ENCODE results near the gene APBA1. TPM values are rescaled to one million over a fixed set of nuclear protein-coding genes. Genes with fewer than 3 reads are reported as not detected.
"Not testable (repeated sequence)": the region's sequence is repeated elsewhere in the genome, so short reads cannot be mapped to it uniquely, and the experiment has no call there.

Gene APBA1
- total and polyA plus RNA-seq, 2 donors (not counting 1 experiment from before 2014, with no cell fraction given): 0.01 to 0.05 TPM

- 29% methylated on average over 1 of the region's 5 CpGs for WGBS (ENCODE audit: insufficient coverage)
- Histone ChIP-seq H2AFZ (ENCODE audit: insufficient read depth, low read depth, low read length, poor library complexity, severe bottlenecking) (no peak overlapping the region), H3K27me3 (replicated peaks in 1 of 4; ENCODE audit: control extremely low read depth in 1 of 4, control insufficient read depth in 3 of 4, insufficient read depth in 4 of 4, low read length in 3 of 4) (no peaks in the 10 kb centered on the region), H3K27ac (ENCODE audit: low read length in 2 of 2) (no peak overlapping the region), H3K79me2 (ENCODE audit: control insufficient read depth, insufficient read depth, low read length) (no peaks in the 10 kb centered on the region), H3K9me3 (ENCODE audit: control extremely low read depth in 1 of 3, control insufficient read depth in 2 of 3, insufficient read depth in 1 of 3, low read length in 2 of 3) (peaks cover 0 to 9% (median 0%) of the 10 kb centered on the region in 3 donors), H3K4me1 (ENCODE audit: control insufficient read depth in 2 of 2, insufficient read depth in 2 of 2, low read length in 2 of 2) (no peaks in the 10 kb centered on the region), H3K9ac (ENCODE audit: low read length) (no peak overlapping the region), H4K20me1 (ENCODE audit: control insufficient read depth, insufficient read depth, low read length, poor library complexity, severe bottlenecking) (no peaks in the 10 kb centered on the region), H3K4me3 (ENCODE audit: control extremely low read depth in 1 of 5, extremely low read depth in 1 of 5, insufficient read depth in 1 of 5, low read depth in 2 of 5, low read length in 4 of 5) (no peak overlapping the region), H3K36me3 (replicated peaks in 1 of 2; ENCODE audit: control extremely low read depth in 1 of 2, control insufficient read depth in 1 of 2, extremely low read depth in 1 of 2, insufficient read depth in 2 of 2, low read length in 1 of 2) (no peaks in the 10 kb centered on the region), H3K4me2 (replicated peaks; ENCODE audit: low read depth, low read length, poor library complexity, severe bottlenecking) (no peak overlapping the region)
- ATAC-seq (ENCODE audit: low read depth): no peak
- TF ChIP-seq EZH2 (IDR thresholded peaks at IDR 0.05; ENCODE audit: borderline replicate concordance, insufficient read depth, low read depth, low read length, poor library complexity, severe bottlenecking) (no peak), CTCF (IDR thresholded peaks at IDR 0.05) (no peak)
- DNase-seq: no peak
- Mint-ChIP-seq H3K27ac (no peak overlapping the region), H3K27me3 (peaks cover 23% of the 10 kb centered on the region), H3K4me3 (no peak overlapping the region), H3K9me3 (ENCODE audit: insufficient read depth) (peaks cover 3% of the 10 kb centered on the region), H3K4me1 (no peaks in the 10 kb centered on the region)
- ChIA-PET POLR2A (no interaction called here), CTCF (no interaction called here)
- intact Hi-C loops (cut with micrococcal nuclease): no loop called here
These were observed 229.7 kb downstream of the APBA1 start for GRCh38 chr9:69442486-69442885.

GRCh38 chr9:69440254-69440955 is 231.8 kb downstream of the APBA1 start:
- H3K36me3 ChIP-seq (replicated peaks in 1 of 2; ENCODE audit: control extremely low read depth in 1 of 2, control insufficient read depth in 1 of 2, extremely low read depth in 1 of 2, insufficient read depth in 2 of 2, low read length in 1 of 2); H3K4me1 Mint-ChIP-seq; CTCF ChIA-PET; H3K4me2 ChIP-seq (replicated peaks; ENCODE audit: low read depth, low read length, poor library complexity, severe bottlenecking); H3K4me1 ChIP-seq (ENCODE audit: control insufficient read depth in 2 of 2, insufficient read depth in 2 of 2, low read length in 2 of 2); H3K27me3 ChIP-seq (replicated peaks in 1 of 4; ENCODE audit: control extremely low read depth in 1 of 4, control insufficient read depth in 3 of 4, insufficient read depth in 4 of 4, low read length in 3 of 4); H3K4me3 Mint-ChIP-seq; DNase-seq; ATAC-seq (ENCODE audit: low read depth); intact Hi-C loops (cut with micrococcal nuclease); H3K27ac Mint-ChIP-seq; H3K9me3 Mint-ChIP-seq (ENCODE audit: insufficient read depth); H3K9me3 ChIP-seq (ENCODE audit: control extremely low read depth in 1 of 3, control insufficient read depth in 2 of 3, insufficient read depth in 1 of 3, low read length in 2 of 3); H3K79me2 ChIP-seq (ENCODE audit: control insufficient read depth, insufficient read depth, low read length); H3K27ac ChIP-seq (ENCODE audit: low read length in 2 of 2); H4K20me1 ChIP-seq (ENCODE audit: control insufficient read depth, insufficient read depth, low read length, poor library complexity, severe bottlenecking); H2AFZ ChIP-seq (ENCODE audit: insufficient read depth, low read depth, low read length, poor library complexity, severe bottlenecking); H3K9ac ChIP-seq (ENCODE audit: low read length); POLR2A ChIA-PET; H3K4me3 ChIP-seq (ENCODE audit: control extremely low read depth in 1 of 5, extremely low read depth in 1 of 5, insufficient read depth in 1 of 5, low read depth in 2 of 5, low read length in 4 of 5): not testable (repeated sequence)
- WGBS (ENCODE audit: insufficient coverage): 89% methylated on average over 11 of the region's 15 CpGs
- peaks cover 19% of the 10 kb centered on the region for H3K27me3 Mint-ChIP-seq

GRCh38 chr9:69439654-69440053 is 232.5 kb downstream of the APBA1 start:
- H3K9me3 Mint-ChIP-seq (ENCODE audit: insufficient read depth); H3K79me2 ChIP-seq (ENCODE audit: control insufficient read depth, insufficient read depth, low read length); H4K20me1 ChIP-seq (ENCODE audit: control insufficient read depth, insufficient read depth, low read length, poor library complexity, severe bottlenecking); H3K9ac ChIP-seq (ENCODE audit: low read length); H3K4me2 ChIP-seq (replicated peaks; ENCODE audit: low read depth, low read length, poor library complexity, severe bottlenecking); POLR2A ChIA-PET; H3K27me3 ChIP-seq (replicated peaks in 1 of 4; ENCODE audit: control extremely low read depth in 1 of 4, control insufficient read depth in 3 of 4, insufficient read depth in 4 of 4, low read length in 3 of 4); H3K4me3 Mint-ChIP-seq; H3K27ac Mint-ChIP-seq; intact Hi-C loops (cut with micrococcal nuclease); ATAC-seq (ENCODE audit: low read depth); H3K9me3 ChIP-seq (ENCODE audit: control extremely low read depth in 1 of 3, control insufficient read depth in 2 of 3, insufficient read depth in 1 of 3, low read length in 2 of 3); H2AFZ ChIP-seq (ENCODE audit: insufficient read depth, low read depth, low read length, poor library complexity, severe bottlenecking); DNase-seq; CTCF ChIA-PET; H3K4me1 ChIP-seq (ENCODE audit: control insufficient read depth in 2 of 2, insufficient read depth in 2 of 2, low read length in 2 of 2); H3K36me3 ChIP-seq (replicated peaks in 1 of 2; ENCODE audit: control extremely low read depth in 1 of 2, control insufficient read depth in 1 of 2, extremely low read depth in 1 of 2, insufficient read depth in 2 of 2, low read length in 1 of 2); H3K27ac ChIP-seq (ENCODE audit: low read length in 2 of 2); H3K4me1 Mint-ChIP-seq; H3K4me3 ChIP-seq (ENCODE audit: control extremely low read depth in 1 of 5, extremely low read depth in 1 of 5, insufficient read depth in 1 of 5, low read depth in 2 of 5, low read length in 4 of 5): not testable (repeated sequence)
- peaks cover 15% of the 10 kb centered on the region for H3K27me3 Mint-ChIP-seq
- no CpG with 5 or more reads among the region's 4 CpGs for WGBS (ENCODE audit: insufficient coverage)

Measured in B cell (primary cell).